ENCODE data around the gene CLDN2.

DNA sequence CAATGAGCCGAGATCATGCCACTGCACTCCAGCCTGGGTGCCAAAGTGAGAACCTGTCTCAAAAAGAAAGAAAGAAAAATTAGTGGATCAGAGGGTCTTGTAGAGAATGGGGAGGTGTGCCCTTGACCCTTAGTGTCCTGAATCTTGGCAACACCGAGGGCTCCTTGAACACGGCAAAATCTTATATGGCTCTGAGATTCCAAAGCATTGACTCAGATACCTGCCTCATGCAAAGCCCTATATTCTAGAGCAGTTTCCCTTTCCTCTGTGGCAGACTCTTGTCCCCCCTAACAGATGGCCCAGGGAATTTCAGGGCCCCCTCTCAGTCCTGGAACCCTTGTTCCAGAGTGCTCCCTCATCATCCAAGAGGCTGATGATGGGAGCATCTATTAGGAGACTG is 6.8 kb downstream of the CLDN2 start:
- TF ChIP-seq, protein P1, sequence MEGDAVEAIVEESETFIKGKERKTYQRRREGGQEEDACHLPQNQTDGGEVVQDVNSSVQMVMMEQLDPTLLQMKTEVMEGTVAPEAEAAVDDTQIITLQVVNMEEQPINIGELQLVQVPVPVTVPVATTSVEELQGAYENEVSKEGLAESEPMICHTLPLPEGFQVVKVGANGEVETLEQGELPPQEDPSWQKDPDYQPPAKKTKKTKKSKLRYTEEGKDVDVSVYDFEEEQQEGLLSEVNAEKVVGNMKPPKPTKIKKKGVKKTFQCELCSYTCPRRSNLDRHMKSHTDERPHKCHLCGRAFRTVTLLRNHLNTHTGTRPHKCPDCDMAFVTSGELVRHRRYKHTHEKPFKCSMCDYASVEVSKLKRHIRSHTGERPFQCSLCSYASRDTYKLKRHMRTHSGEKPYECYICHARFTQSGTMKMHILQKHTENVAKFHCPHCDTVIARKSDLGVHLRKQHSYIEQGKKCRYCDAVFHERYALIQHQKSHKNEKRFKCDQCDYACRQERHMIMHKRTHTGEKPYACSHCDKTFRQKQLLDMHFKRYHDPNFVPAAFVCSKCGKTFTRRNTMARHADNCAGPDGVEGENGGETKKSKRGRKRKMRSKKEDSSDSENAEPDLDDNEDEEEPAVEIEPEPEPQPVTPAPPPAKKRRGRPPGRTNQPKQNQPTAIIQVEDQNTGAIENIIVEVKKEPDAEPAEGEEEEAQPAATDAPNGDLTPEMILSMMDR (IDR thresholded peaks at IDR 0.05; ENCODE audit: low read length), result no peak
- TF ChIP-seq EZH2 (optimal IDR thresholded peaks at IDR 0.05; ENCODE audit: low read depth, low read length), result no peak

Measured in MM.1S (cell line).